Fibroblast of lung (primary cell): ENCODE data around the gene ELP4. TPM values are rescaled to one million over a fixed set of nuclear protein-coding genes. Genes with fewer than 3 reads are reported as not detected.

Experiments
- DNase-seq, 2 donors: peaks; one replicate each; pipeline versions ENCODE4 v3.0.0 to v3.0.0-alpha.2; 2010; ENCODE audit warnings: low read depth in 2 of 2
- H2AFZ ChIP-seq: 2 replicates; pipeline ENCODE4 v1.5.1; 2012; ENCODE audit warnings: low read length, control low read depth, inconsistent platforms
- H3K27ac ChIP-seq: 2 replicates; pipeline ENCODE4 v1.5.1; 2011; ENCODE audit warnings: low read length, control low read depth; ENCODE audit not compliant: insufficient read depth
- H3K27me3 ChIP-seq: 2 replicates; pipeline ENCODE4 v1.5.1; 2011; ENCODE audit warnings: mild to moderate bottlenecking, low read length; ENCODE audit not compliant: control insufficient read depth, insufficient read depth
- H3K36me3 ChIP-seq: 2 replicates; pipeline ENCODE4 v1.5.1; 2011; ENCODE audit warnings: low read length; ENCODE audit not compliant: control insufficient read depth, insufficient read depth
- H3K4me1 ChIP-seq: 2 replicates; pipeline ENCODE4 v1.5.1; 2011; ENCODE audit warnings: low read length; ENCODE audit not compliant: control insufficient read depth, insufficient read depth; ENCODE audit errors: extremely low read depth
- H3K4me2 ChIP-seq: 2 replicates; pipeline ENCODE4 v1.5.1; 2011; ENCODE audit warnings: low read length, control low read depth; ENCODE audit not compliant: insufficient read depth; ENCODE audit errors: extremely low read depth
- H3K4me3 ChIP-seq, 4 experiments: fragments of 200-600 bp in 1 of 4; sonication (generic) in 1 of 4; replicated peaks in 1 of 4; 2 replicates each; pipeline ENCODE4 v1.5.1; 2011 to 2016; ENCODE audit warnings: low read length in 4 of 4, low read depth in 3 of 4, mild to moderate bottlenecking in 3 of 4, control low read depth in 2 of 4, inconsistent platforms in 1 of 4, mixed read lengths in 1 of 4; ENCODE audit not compliant: insufficient read depth in 1 of 4; ENCODE audit errors: control extremely low read depth in 1 of 4
- H3K79me2 ChIP-seq: 2 replicates; pipeline ENCODE4 v1.5.1; 2012; ENCODE audit warnings: mild to moderate bottlenecking, low read length, inconsistent platforms; ENCODE audit not compliant: control insufficient read depth, insufficient read depth
- H3K9ac ChIP-seq: 2 replicates; pipeline ENCODE4 v1.5.1; 2011; ENCODE audit warnings: mild to moderate bottlenecking, low read length, control low read depth; ENCODE audit not compliant: insufficient read depth
- H3K9me3 ChIP-seq: 2 replicates; pipeline ENCODE4 v1.5.1; 2012; ENCODE audit warnings: low read depth, low read length; ENCODE audit not compliant: control insufficient read depth, insufficient read depth
- H4K20me1 ChIP-seq: 2 replicates; pipeline ENCODE4 v1.5.1; 2011; ENCODE audit warnings: low read length; ENCODE audit not compliant: control insufficient read depth, insufficient read depth; ENCODE audit errors: extremely low read depth
- EZH2 ChIP-seq: IDR thresholded peaks from 2 replicates; pipeline ENCODE4 v1.5.1; 2012; ENCODE audit warnings: low read length, control low read depth, mild to moderate bottlenecking; ENCODE audit errors: missing control alignments
- polyA plus RNA-seq, 2 donors: library from polyadenylated mRNA; depleted of rRNA in 1 of 2; stranded (reverse) in 1 of 2; unstranded in 1 of 2; fragments of >200 nt; gene quantifications; 2 replicates each; pipeline ENCODE4 v1.2.1, GENCODE V29; 2011 to 2012; ENCODE audit warnings: missing spikeins in 1 of 2
- total RNA-seq: library from RNA; depleted of rRNA; stranded (reverse); fragments of >200 nt; gene quantifications from 2 replicates; pipeline ENCODE4 v1.2.1, GENCODE V29; 2014
- TF ChIP-seq, protein P1 (sequence below), 2 donors: IDR thresholded peaks in 1 of 2; conservative IDR thresholded peaks in 1 of 2; 1 replicate in 1 of 2; 2 replicates in 1 of 2; pipeline ENCODE4 v1.5.1; 2011 to 2012; ENCODE audit warnings: low read length in 2 of 2, control low read depth in 1 of 2, inconsistent platforms in 1 of 2, low read depth in 1 of 2, mild to moderate bottlenecking in 1 of 2

Gene ELP4
- total and polyA plus RNA-seq, 2 donors (not counting 1 experiment from before 2014, with no cell fraction given) = 11.7 to 13.1 TPM

DNA sequence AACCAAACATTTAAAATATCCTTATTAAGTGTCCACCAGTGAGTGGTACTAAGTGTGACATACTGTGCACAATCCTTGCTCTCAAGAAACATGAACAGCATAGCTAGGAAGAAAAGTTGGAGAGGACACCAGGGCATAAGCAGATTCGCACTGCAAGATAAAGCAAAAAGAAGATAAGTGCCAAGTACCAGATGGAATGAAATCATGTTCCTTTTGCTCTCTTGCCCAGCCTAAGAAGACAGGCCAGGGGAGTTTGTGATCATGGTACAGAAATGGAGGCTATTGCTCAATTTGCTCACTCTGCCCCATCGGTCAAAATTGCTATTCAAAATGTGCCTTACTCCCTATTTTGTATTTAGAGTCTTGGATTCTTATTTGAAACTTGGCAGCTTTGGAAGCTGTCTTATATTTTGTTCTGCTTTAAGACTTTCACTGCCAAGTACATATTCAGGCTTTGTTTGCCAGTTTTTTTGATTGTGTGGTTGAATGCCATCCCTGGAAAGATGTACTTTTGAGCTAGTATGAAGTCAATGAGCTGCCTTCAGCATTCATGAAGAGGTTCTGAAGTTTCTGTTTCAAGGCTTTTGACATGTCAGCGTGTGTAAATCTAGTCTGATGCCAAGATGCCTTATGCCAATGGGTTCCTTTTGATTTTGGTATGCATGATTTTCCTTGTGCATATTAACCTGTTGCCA is 211.3 kb downstream of the ELP4 start:
- Histone ChIP-seq H3K9me3 (no peaks in the 10 kb centered on the region), H3K4me1 (no peaks in the 10 kb centered on the region), H2AFZ (no peak overlapping the region), H4K20me1 (no peaks in the 10 kb centered on the region), H3K4me2 (no peak overlapping the region), H3K36me3 (no peaks in the 10 kb centered on the region), H3K4me3 (no peak overlapping the region), H3K9ac (no peak overlapping the region), H3K79me2 (no peaks in the 10 kb centered on the region), H3K27ac (no peak overlapping the region), H3K27me3 (no peaks in the 10 kb centered on the region)
- no peak for DNase-seq
- TF ChIP-seq EZH2 = no peak
- TF ChIP-seq, protein P1, sequence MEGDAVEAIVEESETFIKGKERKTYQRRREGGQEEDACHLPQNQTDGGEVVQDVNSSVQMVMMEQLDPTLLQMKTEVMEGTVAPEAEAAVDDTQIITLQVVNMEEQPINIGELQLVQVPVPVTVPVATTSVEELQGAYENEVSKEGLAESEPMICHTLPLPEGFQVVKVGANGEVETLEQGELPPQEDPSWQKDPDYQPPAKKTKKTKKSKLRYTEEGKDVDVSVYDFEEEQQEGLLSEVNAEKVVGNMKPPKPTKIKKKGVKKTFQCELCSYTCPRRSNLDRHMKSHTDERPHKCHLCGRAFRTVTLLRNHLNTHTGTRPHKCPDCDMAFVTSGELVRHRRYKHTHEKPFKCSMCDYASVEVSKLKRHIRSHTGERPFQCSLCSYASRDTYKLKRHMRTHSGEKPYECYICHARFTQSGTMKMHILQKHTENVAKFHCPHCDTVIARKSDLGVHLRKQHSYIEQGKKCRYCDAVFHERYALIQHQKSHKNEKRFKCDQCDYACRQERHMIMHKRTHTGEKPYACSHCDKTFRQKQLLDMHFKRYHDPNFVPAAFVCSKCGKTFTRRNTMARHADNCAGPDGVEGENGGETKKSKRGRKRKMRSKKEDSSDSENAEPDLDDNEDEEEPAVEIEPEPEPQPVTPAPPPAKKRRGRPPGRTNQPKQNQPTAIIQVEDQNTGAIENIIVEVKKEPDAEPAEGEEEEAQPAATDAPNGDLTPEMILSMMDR (conservative IDR thresholded peaks at IDR 0.05 in 1 of 2, IDR thresholded peaks at IDR 0.05 in 1 of 2; ENCODE audit: low read depth in 1 of 2, low read length in 2 of 2) = no peak

DNA sequence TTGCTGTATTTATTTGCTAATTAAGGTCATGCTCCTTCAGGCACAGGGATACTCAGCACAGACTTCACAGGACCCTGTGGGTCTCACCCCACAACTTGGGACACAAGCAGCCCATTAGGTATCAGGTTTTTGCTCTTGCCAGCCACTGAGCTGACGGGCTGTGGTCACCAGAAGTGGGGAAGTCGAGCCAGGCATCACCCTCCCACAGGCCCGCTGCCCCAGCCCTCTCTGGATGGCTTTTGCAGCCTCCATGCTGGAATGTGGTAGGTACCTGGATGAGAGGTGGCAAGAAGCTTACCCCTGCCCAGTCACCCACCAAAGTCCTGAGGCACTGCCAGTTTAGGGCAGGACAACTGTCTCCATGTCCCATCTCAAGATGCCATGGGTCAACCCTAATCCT is 213.2 kb downstream of the ELP4 start:
- H3K27ac ChIP-seq = no peak overlapping the region
- no peak for TF ChIP-seq EZH2
- TF ChIP-seq, protein P1 (conservative IDR thresholded peaks at IDR 0.05 in 1 of 2, IDR thresholded peaks at IDR 0.05 in 1 of 2; ENCODE audit: low read depth in 1 of 2, low read length in 2 of 2) = no peak
- H3K27me3 ChIP-seq = no peaks in the 10 kb centered on the region
- H4K20me1 ChIP-seq = no peaks in the 10 kb centered on the region
- no peaks in the 10 kb centered on the region for H3K9me3 ChIP-seq
- no peaks in the 10 kb centered on the region for H3K36me3 ChIP-seq
- no peaks in the 10 kb centered on the region for H3K4me1 ChIP-seq
- H3K4me2 ChIP-seq = no peak overlapping the region
- DNase-seq = no peak
- H3K4me3 ChIP-seq = no peak overlapping the region
- H3K79me2 ChIP-seq = no peaks in the 10 kb centered on the region
- no peak overlapping the region for H3K9ac ChIP-seq
- H2AFZ ChIP-seq = no peak overlapping the region

DNA sequence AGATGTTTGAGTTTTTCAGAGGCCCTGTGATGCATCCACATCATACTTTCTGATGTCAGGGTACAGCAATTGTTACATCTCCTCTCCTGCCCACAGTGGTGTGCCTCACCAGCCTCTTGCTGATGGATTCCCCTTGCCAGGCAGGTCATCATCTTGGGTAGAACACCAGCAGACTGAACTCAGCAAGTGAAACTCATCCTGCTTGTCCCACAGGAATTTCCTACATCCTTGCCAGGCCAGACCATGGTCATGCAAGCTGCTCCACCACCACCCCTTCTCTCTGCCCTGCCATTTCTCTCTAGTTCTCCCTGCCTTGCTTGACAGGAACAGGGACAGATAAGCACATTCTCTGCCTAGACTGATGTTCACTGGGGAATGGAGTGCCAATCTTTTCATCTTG is 215.6 kb downstream of the ELP4 start:
- no peaks in the 10 kb centered on the region for H3K9me3 ChIP-seq
- no peak overlapping the region for H3K4me2 ChIP-seq
- no peak overlapping the region for H3K4me3 ChIP-seq
- peak in 1 of 2 donors; percentile 45 for DNase-seq
- no peaks in the 10 kb centered on the region for H3K36me3 ChIP-seq
- no peak overlapping the region for H3K27ac ChIP-seq
- H3K79me2 ChIP-seq = no peaks in the 10 kb centered on the region
- TF ChIP-seq EZH2 = no peak
- TF ChIP-seq, protein P1 (conservative IDR thresholded peaks at IDR 0.05 in 1 of 2, IDR thresholded peaks at IDR 0.05 in 1 of 2; ENCODE audit: low read depth in 1 of 2, low read length in 2 of 2) = no peak
- no peaks in the 10 kb centered on the region for H3K4me1 ChIP-seq
- H3K27me3 ChIP-seq = no peaks in the 10 kb centered on the region
- no peaks in the 10 kb centered on the region for H4K20me1 ChIP-seq
- H3K9ac ChIP-seq = no peak overlapping the region
- no peak overlapping the region for H2AFZ ChIP-seq
